ENCODE results near the gene SMTNL1.

SMTNL1 gene

GRCh38 chr11:57544566-57544965 lies 7.2 kb downstream of the SMTNL1 start:
- DNase-seq (ENCODE audit: low read depth): no peak

GRCh38 chr11:57545883-57546282 lies 8.5 kb downstream of the SMTNL1 start:
- DNase-seq (ENCODE audit: low read depth): no peak

- DNase-seq (ENCODE audit: low read depth): no peak
These were observed 9.1 kb downstream of the SMTNL1 start for GRCh38 chr11:57546451-57546850.

GRCh38 chr11:57546869-57547475 lies 9.6 kb downstream of the SMTNL1 start:
- DNase-seq (ENCODE audit: low read depth): peak; percentile 53

GRCh38 chr11:57547854-57548377 lies 10.5 kb downstream of the SMTNL1 start:
- DNase-seq (ENCODE audit: low read depth): no peak

GRCh38 chr11:57549983-57550382 lies 12.6 kb downstream of the SMTNL1 start:
- DNase-seq (ENCODE audit: low read depth): no peak

GRCh38 chr11:57551941-57552340 lies 14.5 kb downstream of the SMTNL1 start:
- no peak for DNase-seq (ENCODE audit: low read depth)

- DNase-seq (ENCODE audit: low read depth): peak; percentile 80
These were observed 15.1 kb downstream of the SMTNL1 start for GRCh38 chr11:57552479-57552878.

GRCh38 chr11:57555393-57555792 lies 18.0 kb downstream of the SMTNL1 start:
- DNase-seq (ENCODE audit: low read depth): no peak

- DNase-seq (ENCODE audit: low read depth): no peak
These were observed 18.6 kb downstream of the SMTNL1 start for GRCh38 chr11:57556041-57556440.

- no peak for DNase-seq (ENCODE audit: low read depth)
These were observed 22.8 kb downstream of the SMTNL1 start for GRCh38 chr11:57560146-57560545.

- no peak for DNase-seq (ENCODE audit: low read depth)
These were observed 25.2 kb downstream of the SMTNL1 start for GRCh38 chr11:57562596-57562995.

- peak; percentile 52 for DNase-seq (ENCODE audit: low read depth)
These were observed 28.9 kb downstream of the SMTNL1 start for GRCh38 chr11:57566005-57566904.

GRCh38 chr11:57566905-57567514 lies 29.6 kb downstream of the SMTNL1 start:
- no peak for DNase-seq (ENCODE audit: low read depth)

- DNase-seq (ENCODE audit: low read depth): no peak
These were observed 30.3 kb downstream of the SMTNL1 start, which contains the start of gene UBE2L6 for GRCh38 chr11:57567515-57568329. Gene UBE2L6 (minus strand): TSS chr11:57567672. CDS start chr11:57567611, 61 bp downstream.

GRCh38 chr11:57568330-57568766 lies 31.0 kb downstream of the SMTNL1 start:
- DNase-seq (ENCODE audit: low read depth): peak; percentile 64

- DNase-seq (ENCODE audit: low read depth): no peak
These were observed 34.2 kb downstream of the SMTNL1 start for GRCh38 chr11:57571606-57572005.

GRCh38 chr11:57574061-57574460 lies 36.7 kb downstream of the SMTNL1 start:
- DNase-seq (ENCODE audit: low read depth): no peak

- no peak for DNase-seq (ENCODE audit: low read depth)
These were observed 46.9 kb downstream of the SMTNL1 start for GRCh38 chr11:57584341-57584740.

- DNase-seq (ENCODE audit: low read depth): no peak
These were observed 47.9 kb downstream of the SMTNL1 start for GRCh38 chr11:57585301-57585700.

GRCh38 chr11:57586711-57587245 lies 49.4 kb downstream of the SMTNL1 start:
- no peak for DNase-seq (ENCODE audit: low read depth)
